Amniotic epithelial cell (primary cell): Measurements from ENCODE around the gene RUNX2.

Experiments used
- DNase-seq: peaks from one replicate; pipeline ENCODE4 v3.0.0-alpha.2; 2010; ENCODE audit warnings: low read depth

Gene RUNX2

GRCh38 chr6:45705137-45705855, 377.2 kb downstream of the RUNX2 start:
- DNase-seq: no peak

DNA sequence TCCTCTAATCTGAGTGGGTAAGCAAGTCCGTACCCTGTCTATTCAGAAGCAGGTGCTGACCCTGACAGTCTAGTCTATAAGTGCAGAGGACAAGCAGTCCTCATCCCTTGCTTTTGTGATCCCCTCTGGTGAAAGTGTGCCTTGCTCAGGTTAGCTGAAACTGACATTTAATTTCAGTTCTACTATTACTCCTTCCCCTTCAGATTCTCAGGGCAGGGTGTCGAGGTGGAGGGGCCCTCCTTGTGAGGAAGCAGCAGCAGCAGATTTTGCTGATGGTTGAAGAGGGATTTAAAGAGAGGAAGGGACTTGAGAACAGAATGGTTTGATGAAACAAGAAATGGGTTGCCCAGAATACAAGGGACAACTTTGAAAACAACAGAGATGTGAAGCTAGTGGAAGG, 378.2 kb downstream of the RUNX2 start:
- no peak for DNase-seq

DNA sequence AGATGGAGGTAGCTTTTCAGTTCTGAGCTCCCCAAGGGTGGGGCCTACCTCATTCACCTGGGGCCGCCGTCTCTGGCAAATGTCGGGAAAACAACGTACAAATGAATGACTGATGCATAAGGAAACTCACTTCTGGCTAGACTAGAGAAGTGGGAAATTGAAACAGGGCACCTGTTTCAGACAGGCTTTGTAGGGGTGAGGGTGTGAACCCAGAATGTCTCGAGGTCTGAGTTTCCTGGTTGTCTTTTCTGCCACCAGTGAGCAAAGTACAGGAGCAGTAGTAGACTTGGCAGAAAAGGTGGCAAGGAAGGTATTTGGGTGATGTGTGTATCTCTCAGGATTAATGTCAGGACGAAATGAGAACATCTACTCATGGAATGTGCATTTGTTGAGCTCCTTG, 379.0 kb downstream of the RUNX2 start:
- DNase-seq: no peak

DNA sequence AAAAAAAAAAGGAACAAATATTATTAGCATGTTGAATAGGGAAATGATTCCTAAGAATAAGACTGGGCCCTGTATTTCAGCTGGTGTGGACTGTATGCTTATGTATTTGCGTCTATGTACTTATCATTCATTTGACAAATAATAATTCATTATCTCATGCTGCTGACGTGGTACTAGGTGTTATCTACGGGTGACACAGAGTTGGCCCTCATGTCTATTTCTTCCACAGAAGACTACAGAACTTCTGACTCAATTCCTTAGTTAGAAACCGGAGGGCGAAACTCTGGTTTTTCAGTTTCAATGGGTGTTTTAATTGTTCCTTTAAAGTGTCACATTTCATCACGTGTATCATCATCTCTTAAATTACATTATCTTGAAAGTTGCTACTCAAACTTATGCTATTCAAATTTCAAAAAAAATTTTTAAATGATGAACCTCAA, 381.7 kb downstream of the RUNX2 start:
- DNase-seq: peak; percentile 51

DNA sequence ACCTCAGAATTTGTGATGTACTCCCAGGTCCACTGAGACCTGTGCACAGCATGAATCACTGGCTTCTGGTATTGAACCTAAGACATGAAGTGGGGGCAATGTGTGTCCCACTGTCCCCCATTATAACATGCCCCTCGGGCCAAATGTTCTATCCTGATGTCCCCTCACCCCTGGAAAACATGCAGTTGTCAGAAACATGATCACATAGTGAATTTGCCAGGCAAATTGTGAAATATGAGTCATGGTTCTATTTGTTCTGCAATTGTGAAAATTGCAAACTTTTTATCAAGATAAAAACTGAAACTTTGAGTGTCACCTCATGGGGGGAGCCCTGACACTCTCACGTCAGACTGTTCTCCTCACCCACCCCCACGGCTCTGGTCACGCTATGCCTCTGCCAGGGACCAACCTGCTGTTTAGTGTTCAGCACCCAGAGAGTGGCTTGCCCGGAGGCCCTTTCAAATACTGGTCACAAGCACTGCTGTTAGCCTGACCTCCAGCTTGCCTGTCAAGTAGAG, 382.2 kb downstream of the RUNX2 start:
- DNase-seq: no peak

DNA sequence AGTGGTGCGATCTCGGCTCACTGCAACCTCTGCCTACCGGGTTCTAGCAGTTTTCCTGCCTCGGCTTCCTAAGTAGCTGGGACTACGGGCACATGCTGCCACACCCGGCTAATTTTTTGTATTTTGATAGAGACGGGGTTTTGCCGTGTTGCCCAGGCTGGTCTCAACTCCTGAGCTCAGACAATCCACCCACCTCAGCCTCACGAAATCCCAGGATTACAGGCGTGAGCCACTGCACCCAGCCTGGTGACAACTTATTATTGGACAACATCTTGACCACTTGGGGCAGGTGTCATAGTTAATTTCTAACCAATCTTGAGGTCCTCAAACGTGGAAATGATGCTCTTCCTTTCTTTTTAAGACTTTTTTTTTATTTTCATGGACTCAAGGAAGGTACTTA, 383.9 kb downstream of the RUNX2 start:
- DNase-seq: no peak

DNA sequence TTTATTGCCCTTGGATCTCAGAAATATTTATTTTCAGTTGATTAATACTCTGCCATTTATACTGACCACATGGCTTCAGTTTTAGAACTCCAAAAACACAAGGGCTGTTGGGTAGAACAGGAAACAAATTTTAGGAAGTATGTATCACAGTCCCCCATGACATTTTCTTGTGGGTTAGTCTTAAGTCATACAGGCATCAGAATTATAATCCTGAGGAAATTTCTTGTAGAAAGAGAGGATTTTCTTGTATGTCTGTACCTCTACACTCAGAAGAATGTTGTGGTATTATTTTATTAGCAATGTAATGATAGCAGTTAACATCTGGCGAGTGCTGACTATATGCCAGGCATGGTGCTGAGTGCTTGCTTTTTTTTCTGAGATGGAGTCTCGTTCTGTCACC, 384.7 kb downstream of the RUNX2 start:
- DNase-seq: peak; percentile 26
